Stimulated activated CD4-positive, alpha-beta T cell treated with anti-CD3 and anti-CD28 coated beads, Interleukin-1b, Interleukin-23, amount 100 ng/mL, for 48 hours (primary cell): ENCODE results near the gene CBFA2T3.
"Not testable (repeated sequence)": the region's sequence is repeated elsewhere in the genome, so short reads cannot be mapped to it uniquely, and the experiment has no call there.

Source experiments
- DNase-seq: peaks from one replicate; pipeline ENCODE4 v3.0.0-alpha.2; 2020

The CBFA2T3 gene

GRCh38 chr16:88904676-88905365 lies 72.2 kb downstream of the CBFA2T3 start:
- DNase-seq: no peak

GRCh38 chr16:88903267-88903666 lies 73.7 kb downstream of the CBFA2T3 start:
- no peak for DNase-seq

GRCh38 chr16:88902744-88903143 lies 74.3 kb downstream of the CBFA2T3 start:
- DNase-seq: no peak

- DNase-seq: no peak
Observed at GRCh38 chr16:88901718-88902337, 75.2 kb downstream of the CBFA2T3 start.

- DNase-seq: no peak
Observed at GRCh38 chr16:88900662-88901052, 76.3 kb downstream of the CBFA2T3 start.

GRCh38 chr16:88899901-88900661 lies 76.9 kb downstream of the CBFA2T3 start:
- no peak for DNase-seq

GRCh38 chr16:88897696-88898425 lies 79.1 kb downstream of the CBFA2T3 start:
- no peak for DNase-seq

- no peak for DNase-seq
Observed at GRCh38 chr16:88896238-88897070, 80.6 kb downstream of the CBFA2T3 start.

- no peak for DNase-seq
Observed at GRCh38 chr16:88895335-88895734, 81.7 kb downstream of the CBFA2T3 start.

- no peak for DNase-seq
Observed at GRCh38 chr16:88894681-88895300, 82.2 kb downstream of the CBFA2T3 start.

GRCh38 chr16:88894266-88894665 lies 82.7 kb downstream of the CBFA2T3 start:
- not testable (repeated sequence) for DNase-seq

- no peak for DNase-seq
Observed at GRCh38 chr16:88893127-88893968, 83.7 kb downstream of the CBFA2T3 start.

GRCh38 chr16:88892065-88892464 lies 84.9 kb downstream of the CBFA2T3 start:
- no peak for DNase-seq

- no peak for DNase-seq
Observed at GRCh38 chr16:88891083-88891482, 85.9 kb downstream of the CBFA2T3 start.

- not testable (repeated sequence) for DNase-seq
Observed at GRCh38 chr16:88889702-88890352, 87.2 kb downstream of the CBFA2T3 start.

- DNase-seq: no peak
Observed at GRCh38 chr16:88888461-88889387, 88.3 kb downstream of the CBFA2T3 start.

- no peak for DNase-seq
Observed at GRCh38 chr16:88888057-88888456, 89.0 kb downstream of the CBFA2T3 start.

GRCh38 chr16:88886845-88887521 lies 90.0 kb downstream of the CBFA2T3 start:
- DNase-seq: no peak

- no peak for DNase-seq
Observed at GRCh38 chr16:88886420-88886844, 90.6 kb downstream of the CBFA2T3 start.
